Measurements from ENCODE around the gene NMT1. TPM values are rescaled to one million over a fixed set of nuclear protein-coding genes. Genes with fewer than 3 reads are reported as not detected.

Gene NMT1
- total RNA-seq, 1 experiment from 2014 or later = 173 TPM

DNA sequence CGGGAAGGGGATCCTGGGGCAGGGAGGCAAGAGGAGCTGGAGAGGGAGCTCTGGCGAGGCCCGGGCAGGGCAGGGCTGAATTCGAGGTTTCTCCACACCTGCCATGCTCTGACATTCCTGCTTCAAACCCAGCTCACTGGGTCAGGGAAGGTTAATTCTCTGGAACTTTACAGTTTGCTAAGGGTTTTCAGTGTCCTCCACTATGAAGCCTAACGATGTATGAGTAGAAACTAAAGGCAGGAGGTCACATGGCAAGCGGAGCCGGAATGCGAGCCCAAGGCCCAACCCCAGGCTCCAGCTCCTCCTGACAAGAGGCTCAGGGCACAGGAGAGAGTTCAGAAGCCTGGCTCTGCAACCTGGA lies 38.8 kb upstream of the NMT1 start:
- no peaks in the 10 kb centered on the region for H3K27me3 ChIP-seq (ENCODE audit: insufficient read depth, low read length)
- no peak overlapping the region; the same call in 1 of the 2 replicates for H3K27ac ChIP-seq (ENCODE audit: low read depth, low read length)
- H2AFZ ChIP-seq (ENCODE audit: low read depth, low read length, poor library complexity, severe bottlenecking) = no peak overlapping the region
- H3K4me2 ChIP-seq (ENCODE audit: low read length) = peak overlapping the region; percentile 48; the same call in 1 of the 2 replicates
- ATAC-seq (peak; percentile 22), DNase-seq (ENCODE audit: low read depth, low spot score) (no peak)
- CTCF ChIA-PET = interaction anchor here (0.6 to 5.5 kb wide), 12 partner anchors 10 to 1171 kb away, joined by 3 to 63 read pairs (median 3); partner anchors contain the start of gene ACBD4
- TF ChIP-seq, protein P1, sequence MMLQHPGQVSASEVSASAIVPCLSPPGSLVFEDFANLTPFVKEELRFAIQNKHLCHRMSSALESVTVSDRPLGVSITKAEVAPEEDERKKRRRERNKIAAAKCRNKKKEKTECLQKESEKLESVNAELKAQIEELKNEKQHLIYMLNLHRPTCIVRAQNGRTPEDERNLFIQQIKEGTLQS (IDR thresholded peaks at IDR 0.05) = no peak
- TF ChIP-seq, protein P2, sequence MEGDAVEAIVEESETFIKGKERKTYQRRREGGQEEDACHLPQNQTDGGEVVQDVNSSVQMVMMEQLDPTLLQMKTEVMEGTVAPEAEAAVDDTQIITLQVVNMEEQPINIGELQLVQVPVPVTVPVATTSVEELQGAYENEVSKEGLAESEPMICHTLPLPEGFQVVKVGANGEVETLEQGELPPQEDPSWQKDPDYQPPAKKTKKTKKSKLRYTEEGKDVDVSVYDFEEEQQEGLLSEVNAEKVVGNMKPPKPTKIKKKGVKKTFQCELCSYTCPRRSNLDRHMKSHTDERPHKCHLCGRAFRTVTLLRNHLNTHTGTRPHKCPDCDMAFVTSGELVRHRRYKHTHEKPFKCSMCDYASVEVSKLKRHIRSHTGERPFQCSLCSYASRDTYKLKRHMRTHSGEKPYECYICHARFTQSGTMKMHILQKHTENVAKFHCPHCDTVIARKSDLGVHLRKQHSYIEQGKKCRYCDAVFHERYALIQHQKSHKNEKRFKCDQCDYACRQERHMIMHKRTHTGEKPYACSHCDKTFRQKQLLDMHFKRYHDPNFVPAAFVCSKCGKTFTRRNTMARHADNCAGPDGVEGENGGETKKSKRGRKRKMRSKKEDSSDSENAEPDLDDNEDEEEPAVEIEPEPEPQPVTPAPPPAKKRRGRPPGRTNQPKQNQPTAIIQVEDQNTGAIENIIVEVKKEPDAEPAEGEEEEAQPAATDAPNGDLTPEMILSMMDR (IDR thresholded peaks at IDR 0.05 in 2 of 3, conservative IDR thresholded peaks at IDR 0.05 in 1 of 3; ENCODE audit: borderline replicate concordance in 1 of 3, insufficient read depth in 1 of 3, low read depth in 2 of 3, low read length in 2 of 3) = 0 out of 6 replicates have a peak, but pooled peaks of 1 of the 3 experiments have one; percentile 5
- no peaks in the 10 kb centered on the region for H4K20me1 ChIP-seq (ENCODE audit: insufficient read depth)
- no TSS peak for BruUV-seq (replicated peaks)
- POLR2A ChIA-PET = no interaction called here
- no peaks in the 10 kb centered on the region for H3K79me2 ChIP-seq (ENCODE audit: insufficient read depth, low read length)
- RAD21 ChIA-PET (ENCODE audit: low non-redundant PET in 1 of 2, low total read pairs in 2 of 2, uncharacterized antibody in 2 of 2, unreplicated experiment in 2 of 2) = interaction anchor here in 1 of 2 experiments (0.8 kb wide), 1 partner anchor 102 kb away, joined by 3 read pairs; no protein-coding TSS in a partner anchor
- intact Hi-C loops (cut with micrococcal nuclease) = loop anchor here (1.0 kb wide), 2 partner anchors 102 to 243 kb away; no protein-coding TSS in a partner anchor
- H3K4me3 ChIP-seq (replicated peaks in 1 of 2; ENCODE audit: low read depth in 1 of 2, low read length in 2 of 2) = no peak overlapping the region
- H3K9me2 ChIP-seq (ENCODE audit: insufficient read depth) = no peaks in the 10 kb centered on the region
- H3K4me1 ChIP-seq (ENCODE audit: control insufficient read depth in 1 of 2, insufficient read depth in 2 of 2, low read length in 2 of 2) = peaks cover 11 to 26% of the 10 kb centered on the region in 2 experiments; a peak in 3 of 4 replicates
- H3K9ac ChIP-seq (ENCODE audit: low read length) = no peak overlapping the region
- no peaks in the 10 kb centered on the region for H3K9me3 ChIP-seq (ENCODE audit: control insufficient read depth in 1 of 2, insufficient read depth in 1 of 2, low read depth in 1 of 2, low read length in 2 of 2)
- no peaks in the 10 kb centered on the region for H3K36me3 ChIP-seq (ENCODE audit: control insufficient read depth in 1 of 2, insufficient read depth in 2 of 2, low read length in 2 of 2)

DNA sequence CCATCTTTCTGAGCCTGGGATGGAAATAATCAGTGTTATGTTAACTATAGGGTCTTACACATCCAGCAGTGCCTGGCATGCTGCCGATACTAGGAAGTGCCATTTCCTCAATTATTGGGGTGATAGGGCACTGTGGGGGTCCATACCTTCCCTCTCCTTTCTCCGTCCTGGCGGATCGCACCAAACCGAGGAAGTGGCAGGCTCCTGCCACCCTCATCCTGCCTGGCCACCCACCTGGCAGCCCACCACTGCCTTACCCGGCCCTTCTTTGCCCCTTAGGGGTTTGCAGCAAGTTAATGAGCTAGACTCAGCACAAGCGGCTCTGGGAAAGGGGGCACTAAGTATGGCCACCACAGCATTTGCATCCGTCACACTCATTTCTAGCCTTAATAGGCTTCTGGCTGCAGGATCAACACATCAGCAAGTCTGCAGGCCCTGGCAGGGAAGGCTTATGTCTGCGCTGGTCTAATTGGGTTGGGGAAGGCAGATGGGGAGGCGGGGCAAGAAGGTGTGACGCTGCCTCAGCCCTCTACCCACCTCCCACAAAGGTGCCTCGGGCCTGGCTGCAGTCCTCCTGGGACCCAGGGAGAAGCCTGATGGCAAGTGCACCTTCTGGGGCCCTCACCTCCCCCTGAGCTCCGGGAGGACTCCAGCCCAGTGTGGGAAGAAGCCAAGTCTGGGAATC lies 38.3 kb upstream of the NMT1 start:
- ChIA-PET POLR2A (no interaction called here), CTCF (interaction anchor here (0.5 to 5.5 kb wide), 13 partner anchors 11 to 1171 kb away, joined by 3 to 63 read pairs (median 3); partner anchors contain the start of gene ACBD4), RAD21 (ENCODE audit: low non-redundant PET in 1 of 2, low total read pairs in 2 of 2, uncharacterized antibody in 2 of 2, unreplicated experiment in 2 of 2) (interaction anchor here in 1 of 2 experiments (0.8 kb wide), 1 partner anchor 103 kb away, joined by 3 read pairs; no protein-coding TSS in a partner anchor)
- Histone ChIP-seq H2AFZ (ENCODE audit: low read depth, low read length, poor library complexity, severe bottlenecking) (no peak overlapping the region), H3K36me3 (ENCODE audit: control insufficient read depth in 1 of 2, insufficient read depth in 2 of 2, low read length in 2 of 2) (no peaks in the 10 kb centered on the region), H3K4me1 (ENCODE audit: control insufficient read depth in 1 of 2, insufficient read depth in 2 of 2, low read length in 2 of 2) (peaks cover 11 to 26% of the 10 kb centered on the region in 2 experiments; a peak in 3 of 4 replicates), H3K9me2 (ENCODE audit: insufficient read depth) (no peaks in the 10 kb centered on the region), H3K4me2 (ENCODE audit: low read length) (no peak overlapping the region), H3K79me2 (ENCODE audit: insufficient read depth, low read length) (no peaks in the 10 kb centered on the region), H4K20me1 (ENCODE audit: insufficient read depth) (no peaks in the 10 kb centered on the region), H3K9ac (ENCODE audit: low read length) (no peak overlapping the region), H3K4me3 (replicated peaks in 1 of 2; ENCODE audit: low read depth in 1 of 2, low read length in 2 of 2) (no peak overlapping the region), H3K9me3 (ENCODE audit: control insufficient read depth in 1 of 2, insufficient read depth in 1 of 2, low read depth in 1 of 2, low read length in 2 of 2) (no peaks in the 10 kb centered on the region), H3K27me3 (ENCODE audit: insufficient read depth, low read length) (no peaks in the 10 kb centered on the region), H3K27ac (ENCODE audit: low read depth, low read length) (no peak overlapping the region; the same call in 1 of the 2 replicates)
- no peak for DNase-seq (ENCODE audit: low read depth, low spot score)
- intact Hi-C loops (cut with micrococcal nuclease) = loop anchor here (1.0 kb wide), 2 partner anchors 102 to 243 kb away; no protein-coding TSS in a partner anchor
- BruUV-seq (replicated peaks) = no TSS peak
- ATAC-seq = no peak
- TF ChIP-seq, protein P3, sequence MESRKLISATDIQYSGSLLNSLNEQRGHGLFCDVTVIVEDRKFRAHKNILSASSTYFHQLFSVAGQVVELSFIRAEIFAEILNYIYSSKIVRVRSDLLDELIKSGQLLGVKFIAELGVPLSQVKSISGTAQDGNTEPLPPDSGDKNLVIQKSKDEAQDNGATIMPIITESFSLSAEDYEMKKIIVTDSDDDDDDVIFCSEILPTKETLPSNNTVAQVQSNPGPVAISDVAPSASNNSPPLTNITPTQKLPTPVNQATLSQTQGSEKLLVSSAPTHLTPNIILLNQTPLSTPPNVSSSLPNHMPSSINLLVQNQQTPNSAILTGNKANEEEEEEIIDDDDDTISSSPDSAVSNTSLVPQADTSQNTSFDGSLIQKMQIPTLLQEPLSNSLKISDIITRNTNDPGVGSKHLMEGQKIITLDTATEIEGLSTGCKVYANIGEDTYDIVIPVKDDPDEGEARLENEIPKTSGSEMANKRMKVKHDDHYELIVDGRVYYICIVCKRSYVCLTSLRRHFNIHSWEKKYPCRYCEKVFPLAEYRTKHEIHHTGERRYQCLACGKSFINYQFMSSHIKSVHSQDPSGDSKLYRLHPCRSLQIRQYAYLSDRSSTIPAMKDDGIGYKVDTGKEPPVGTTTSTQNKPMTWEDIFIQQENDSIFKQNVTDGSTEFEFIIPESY (IDR thresholded peaks at IDR 0.05; ENCODE audit: extremely low read depth, insufficient replicate concordance, low read length) = no peak
- no peak for TF ChIP-seq SIN3A (IDR thresholded peaks at IDR 0.05; ENCODE audit: low read depth)
- TF ChIP-seq JUND (IDR thresholded peaks at IDR 0.05) = no peak
- no peak for TF ChIP-seq SRF (IDR thresholded peaks at IDR 0.05; ENCODE audit: low read depth)
- TF ChIP-seq, protein P1 (IDR thresholded peaks at IDR 0.05) = no peak
- no peak for TF ChIP-seq EZH2phosphoT487 (IDR thresholded peaks at IDR 0.05; ENCODE audit: borderline replicate concordance)
- no peak for TF ChIP-seq YY1 (IDR thresholded peaks at IDR 0.05; ENCODE audit: extremely low read depth, insufficient replicate concordance, low read depth, low read length)
- no peak for TF ChIP-seq POLR2AphosphoS5 (IDR thresholded peaks at IDR 0.05; ENCODE audit: low read depth, low read length)
- no peak for TF ChIP-seq EGR1 (IDR thresholded peaks at IDR 0.05; ENCODE audit: low read depth)
- no peak for TF ChIP-seq CBX3 (IDR thresholded peaks at IDR 0.05; ENCODE audit: low read depth)
- no peak for TF ChIP-seq ZNF274 (IDR thresholded peaks at IDR 0.05; ENCODE audit: low read depth, low read length)
- TF ChIP-seq ELF1 (IDR thresholded peaks at IDR 0.05; ENCODE audit: borderline replicate concordance, low read depth) = no peak

Data from HCT116 (cell line).